Gastrocnemius medialis (tissue), 4 donors: ENCODE data around the gene DTHD1. TPM values are rescaled to one million over a fixed set of nuclear protein-coding genes. Genes with fewer than 3 reads are reported as not detected.
A peak's percentile ranks its signal among the peaks of the same experiment; 100 is the strongest.

ENCODE experiments used
- ATAC-seq, 2 donors: fragments of 150-250 bp; one replicate each; pipeline ENCODE4 v1.9.1; 2016
- DNase-seq, 2 donors: peaks; one replicate each; pipeline ENCODE4 v3.0.0-alpha.2; 2019
- H3K27ac ChIP-seq, 4 donors: fragments of 200-600 bp; sonication (generic); 1 replicate in 1 of 4; 2 replicates in 3 of 4; pipeline ENCODE4 v1.5.1; 2016 to 2018; ENCODE audit warnings: mild to moderate bottlenecking in 2 of 4, moderate library complexity in 1 of 4
- H3K27me3 ChIP-seq, 3 donors: fragments of 200-600 bp; sonication (generic) in 2 of 3; 1 replicate in 1 of 3; 2 replicates in 2 of 3; pipeline versions ENCODE4 v1.5.1 to v1.6.0; 2016 to 2019; ENCODE audit warnings: mild to moderate bottlenecking in 1 of 3, moderate library complexity in 1 of 3
- H3K36me3 ChIP-seq, 2 donors: fragments of 200-600 bp; sonication (generic) in 1 of 2; one replicate each; pipeline ENCODE4 v1.5.1; 2017 to 2018
- H3K4me1 ChIP-seq, 2 donors: fragments of 200-600 bp; sonication (generic) in 1 of 2; one replicate each; pipeline ENCODE4 v1.5.1; 2016 to 2017; ENCODE audit warnings: mild to moderate bottlenecking in 2 of 2
- H3K4me3 ChIP-seq, 4 donors: fragments of 200-600 bp; sonication (generic) in 3 of 4; 1 replicate in 1 of 4; 2 replicates in 3 of 4; pipeline ENCODE4 v1.5.1; 2016 to 2019; ENCODE audit warnings: mild to moderate bottlenecking in 2 of 4
- H3K9me3 ChIP-seq, 3 donors: fragments of 200-600 bp; sonication (generic) in 2 of 3; 1 replicate in 1 of 3; 2 replicates in 2 of 3; pipeline ENCODE4 v1.5.1; 2016 to 2019
- CTCF ChIP-seq, 5 experiments: fragments of 450-650 bp in 3 of 5; fragments of 200-600 bp in 2 of 5; sonication (generic) in 2 of 5; IDR thresholded peaks in 4 of 5; conservative IDR thresholded peaks in 1 of 5; 1 replicate in 4 of 5; 2 replicates in 1 of 5; pipeline ENCODE4 v1.5.1; 2016 to 2019; ENCODE audit warnings: antibody characterized with exemption in 5 of 5, mild to moderate bottlenecking in 3 of 5, moderate library complexity in 3 of 5
- POLR2A ChIP-seq, 2 donors: fragments of 450-650 bp; IDR thresholded peaks; one replicate each; pipeline ENCODE4 v1.6.1; 2017; ENCODE audit warnings: antibody characterized with exemption in 2 of 2, mild to moderate bottlenecking in 2 of 2, moderate library complexity in 2 of 2
- in situ Hi-C, 4 donors: fragments of 200-750 bp; cut with MboI; loops; one replicate each; pipeline versions ENCODE4 v1.15.0 to v1.8.0; 2017; ENCODE audit warnings: low sequenced_read_pairs in 4 of 4
- intact Hi-C: fragments of 100-400 bp; cut with DNase I; formaldehyde crosslinking; loops from one replicate; pipeline ENCODE4 v1.15.1; 2023; ENCODE audit warnings: low total_unique reads
- total RNA-seq, 4 donors: library from RNA; depleted of rRNA; stranded (reverse); fragments of >200 nt; gene quantifications; one replicate each; pipeline versions ENCODE4 v1.1.0 to v1.2.3, GENCODE V29; 2016

Gene DTHD1
- total RNA-seq, 4 donors from 2014 or later = 0.10 TPM; not detected in 3

DNA sequence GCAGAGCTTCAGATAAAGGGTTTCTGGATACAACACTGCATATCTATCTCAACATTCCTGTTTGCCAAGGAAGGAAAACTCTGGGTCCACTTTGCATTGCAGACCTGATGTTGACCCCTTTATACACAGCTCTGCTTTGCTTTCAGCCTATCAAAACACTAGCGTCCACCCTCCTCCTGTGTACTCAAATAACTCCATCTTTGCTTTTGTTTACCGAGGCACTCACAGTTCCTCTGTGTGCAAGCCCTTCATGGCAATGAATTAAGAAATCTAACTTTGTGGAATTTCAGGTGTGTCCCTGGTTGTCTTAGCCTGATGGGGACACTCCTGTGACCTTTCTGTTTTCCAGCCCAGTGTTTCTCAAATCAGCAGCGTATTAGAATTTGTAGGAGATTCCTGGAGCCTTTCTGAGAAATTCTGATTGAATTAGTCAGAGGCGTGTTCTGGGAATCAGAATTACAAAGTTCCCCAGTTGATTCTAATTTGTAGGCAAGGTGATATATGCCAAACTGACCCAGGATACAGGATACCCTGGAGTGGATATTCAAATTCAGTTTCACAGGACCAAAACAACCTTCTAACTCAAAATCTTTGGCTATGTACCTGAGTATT is 68.6 kb downstream of the DTHD1 start:
- intact Hi-C loops = no loop called here
- Histone ChIP-seq H3K4me1 (no peaks in the 10 kb centered on the region), H3K36me3 (no peaks in the 10 kb centered on the region), H3K4me3 (no peak overlapping the region), H3K27me3 (no peaks in the 10 kb centered on the region), H3K9me3 (no peaks in the 10 kb centered on the region), H3K27ac (no peak overlapping the region)
- in situ Hi-C loops = no loop called here
- DNase-seq (no peak), ATAC-seq (no peak)
- TF ChIP-seq CTCF (IDR thresholded peaks at IDR 0.05 in 4 of 5, conservative IDR thresholded peaks at IDR 0.05 in 1 of 5) = no peak
- TF ChIP-seq POLR2A (IDR thresholded peaks at IDR 0.05) = no peak

- no peak overlapping the region for H3K27ac ChIP-seq
- no peaks in the 10 kb centered on the region for H3K36me3 ChIP-seq
- TF ChIP-seq CTCF (IDR thresholded peaks at IDR 0.05 in 4 of 5, conservative IDR thresholded peaks at IDR 0.05 in 1 of 5) (peak in 4 of 5 experiments; percentile 21 to 42 (median 27)), POLR2A (IDR thresholded peaks at IDR 0.05) (no peak)
- DNase-seq (peak in 1 of 2 donors; percentile 15), ATAC-seq (no peak)
- intact Hi-C loops (no loop called here), in situ Hi-C loops (no loop called here)
- H3K4me3 ChIP-seq = no peak overlapping the region
- H3K9me3 ChIP-seq = no peaks in the 10 kb centered on the region
- H3K27me3 ChIP-seq = no peaks in the 10 kb centered on the region
- H3K4me1 ChIP-seq = no peaks in the 10 kb centered on the region
Measured at GRCh38 chr4:36351082-36351666, 69.8 kb downstream of the DTHD1 start.

DNA sequence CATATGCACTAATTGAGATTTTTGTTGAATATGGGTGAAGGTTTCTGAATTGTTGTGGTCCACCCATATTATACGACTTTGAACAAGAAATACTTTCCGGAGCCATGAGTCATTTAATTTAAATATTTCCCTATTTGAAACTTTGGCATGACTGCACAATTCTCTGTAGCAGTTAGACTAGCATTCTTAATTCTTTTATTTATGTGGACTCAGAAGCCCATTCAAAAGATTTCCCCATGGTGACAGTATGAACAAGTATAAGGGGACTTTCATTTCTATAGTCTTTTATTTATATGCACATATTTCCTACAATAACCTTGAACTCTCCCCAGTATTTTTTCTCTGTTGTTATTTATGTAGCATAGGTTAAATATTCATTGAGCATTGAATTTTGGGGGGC is 72.6 kb downstream of the DTHD1 start:
- Histone ChIP-seq H3K4me3 (no peak overlapping the region), H3K27me3 (no peaks in the 10 kb centered on the region), H3K36me3 (no peaks in the 10 kb centered on the region), H3K27ac (no peak overlapping the region), H3K4me1 (no peaks in the 10 kb centered on the region), H3K9me3 (no peaks in the 10 kb centered on the region)
- in situ Hi-C loops = no loop called here
- intact Hi-C loops = no loop called here
- TF ChIP-seq POLR2A (IDR thresholded peaks at IDR 0.05) (no peak), CTCF (IDR thresholded peaks at IDR 0.05 in 4 of 5, conservative IDR thresholded peaks at IDR 0.05 in 1 of 5) (no peak)
- no peak for ATAC-seq
- no peak for DNase-seq

GRCh38 chr4:36358173-36358572 is 76.8 kb downstream of the DTHD1 start:
- in situ Hi-C loops (no loop called here), intact Hi-C loops (no loop called here)

More at GRCh38 chr4:36358173-36358572, 76.8 kb downstream of the DTHD1 start:
- ATAC-seq (no peak), DNase-seq (no peak)
- no peak for TF ChIP-seq CTCF (IDR thresholded peaks at IDR 0.05 in 4 of 5, conservative IDR thresholded peaks at IDR 0.05 in 1 of 5)
- no peak for TF ChIP-seq POLR2A (IDR thresholded peaks at IDR 0.05)
- no peak overlapping the region for H3K27ac ChIP-seq
- H3K4me1 ChIP-seq = no peaks in the 10 kb centered on the region
- H3K4me3 ChIP-seq = no peak overlapping the region
- no peaks in the 10 kb centered on the region for H3K9me3 ChIP-seq
- no peaks in the 10 kb centered on the region for H3K27me3 ChIP-seq
- H3K36me3 ChIP-seq = no peaks in the 10 kb centered on the region
